Measurements from ENCODE around the gene TP73.

TP73 gene

GRCh38 chr1:3653286-3653618 is 936 bp downstream of the TP73 start:
- DNase-seq (ENCODE audit: low spot score), result no peak

DNA sequence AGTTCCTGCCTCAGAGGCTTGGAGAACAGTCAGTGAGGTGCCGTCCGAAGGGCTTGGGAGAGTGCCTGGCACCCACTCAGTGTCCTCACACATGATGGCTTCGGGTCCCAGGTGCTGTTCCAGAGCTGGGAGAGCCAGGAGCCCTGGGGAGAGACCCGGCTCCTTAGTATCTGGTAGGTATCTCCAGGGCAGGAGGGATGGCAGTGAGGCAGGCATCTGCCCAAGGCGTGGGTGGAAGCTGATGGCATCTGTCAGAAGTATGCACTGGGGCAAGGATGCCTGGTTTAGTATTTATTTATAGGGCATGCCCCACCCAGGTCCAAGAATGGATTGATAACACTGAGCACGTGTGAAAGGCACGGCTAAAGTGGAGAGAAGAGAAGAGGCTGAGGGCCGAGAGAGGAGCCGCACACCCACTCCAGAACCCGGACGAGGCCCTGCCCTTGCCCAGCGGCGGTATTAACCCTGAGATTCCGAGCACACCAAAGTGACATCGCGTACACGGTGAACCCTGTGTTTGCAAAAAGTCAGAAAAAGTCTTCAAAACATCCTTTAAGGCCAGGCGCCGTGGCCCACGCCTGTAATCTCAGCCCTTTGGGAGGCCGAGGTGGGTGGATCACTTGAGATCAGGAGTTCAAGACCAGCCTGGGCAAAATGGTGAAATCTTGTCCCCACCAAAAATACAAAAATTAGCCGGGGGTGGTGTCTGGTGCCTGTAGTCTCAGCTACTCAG is 2.4 kb downstream of the TP73 start:
- DNase-seq (ENCODE audit: low spot score), result no peak

DNA sequence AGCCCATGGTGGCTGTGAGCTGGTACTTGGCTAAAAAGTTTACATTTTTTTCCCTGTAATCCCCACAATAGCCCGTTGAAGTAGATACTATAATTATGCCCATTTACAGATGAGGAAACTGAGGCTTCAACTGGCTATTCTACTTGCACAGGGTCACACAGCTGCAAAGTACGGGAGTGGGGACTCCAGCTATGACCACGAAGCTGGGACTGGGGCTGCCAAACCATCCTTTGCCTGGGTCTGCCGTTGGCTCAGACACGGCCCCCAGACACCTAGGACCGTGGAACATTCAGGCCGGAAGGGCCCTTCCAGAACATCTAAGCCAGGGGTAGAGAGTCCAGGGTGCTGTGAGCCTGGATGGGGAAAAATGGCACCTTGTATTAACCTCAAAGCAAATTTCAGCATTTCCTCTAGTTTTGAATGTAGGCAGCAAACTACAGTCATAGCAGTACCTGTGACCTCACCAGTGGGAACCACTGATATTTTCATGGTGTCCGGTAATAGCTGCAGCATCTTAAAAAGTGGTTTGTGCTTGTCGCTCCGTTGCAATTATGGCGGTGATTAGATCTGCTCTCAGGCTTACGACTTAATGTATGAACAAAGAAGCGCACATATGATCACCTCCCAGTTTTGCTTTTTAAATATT is 4.3 kb downstream of the TP73 start:
- DNase-seq (ENCODE audit: low spot score), result no peak

DNA sequence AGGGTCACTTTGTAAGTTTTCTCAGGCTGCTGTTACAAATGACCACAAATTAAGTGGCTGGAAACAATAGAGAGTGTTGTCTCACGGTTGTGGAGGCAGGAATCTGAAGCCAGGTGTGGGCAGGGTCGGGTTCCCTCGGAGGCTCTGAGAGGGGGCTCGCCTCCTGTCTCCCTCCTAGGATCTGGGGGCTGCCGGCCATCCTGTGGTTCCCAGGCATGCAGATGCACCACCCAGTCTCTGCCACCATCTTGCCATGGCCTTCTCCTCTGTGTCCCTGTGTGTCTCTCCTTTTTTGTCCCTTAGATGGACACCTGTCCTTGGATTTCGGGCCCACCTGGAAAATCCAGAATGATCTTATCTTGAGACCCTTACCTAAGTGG is 4.8 kb downstream of the TP73 start:
- no peak for DNase-seq (ENCODE audit: low spot score)

DNA sequence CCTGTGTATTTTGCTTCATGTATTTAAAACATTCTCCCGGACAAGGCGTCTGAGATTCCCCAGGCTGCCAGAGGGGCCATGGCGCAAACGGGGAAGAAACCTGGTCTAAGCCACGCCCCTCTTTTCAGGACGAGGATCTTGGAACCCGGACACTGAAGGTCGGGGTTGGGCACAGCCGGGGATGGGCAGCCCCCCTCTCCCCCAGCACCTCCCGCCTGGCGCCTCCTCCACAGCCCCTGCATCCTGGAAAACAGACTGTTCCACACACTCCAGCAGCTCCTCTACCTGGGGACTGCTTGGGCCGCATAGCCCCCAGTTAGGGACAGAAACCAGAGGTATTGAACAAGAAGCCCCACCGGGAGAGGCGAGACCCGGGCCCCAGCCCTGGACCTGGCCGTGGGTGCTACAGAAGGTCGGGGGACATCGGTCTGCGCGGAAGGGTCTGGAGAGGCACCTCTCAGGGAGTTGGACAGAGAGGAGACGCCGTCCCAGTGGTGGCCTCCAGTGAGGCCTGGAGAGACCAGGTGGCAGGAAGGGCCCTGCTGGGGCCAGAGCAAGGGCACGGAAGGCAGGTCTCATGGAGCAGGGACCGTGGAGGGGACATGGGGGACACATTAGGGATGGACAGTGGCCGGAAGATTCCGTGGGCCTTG is 5.4 kb downstream of the TP73 start:
- DNase-seq (ENCODE audit: low spot score), result no peak

GRCh38 chr1:3658231-3658615 is 5.9 kb downstream of the TP73 start:
- DNase-seq (ENCODE audit: low spot score), result no peak

DNA sequence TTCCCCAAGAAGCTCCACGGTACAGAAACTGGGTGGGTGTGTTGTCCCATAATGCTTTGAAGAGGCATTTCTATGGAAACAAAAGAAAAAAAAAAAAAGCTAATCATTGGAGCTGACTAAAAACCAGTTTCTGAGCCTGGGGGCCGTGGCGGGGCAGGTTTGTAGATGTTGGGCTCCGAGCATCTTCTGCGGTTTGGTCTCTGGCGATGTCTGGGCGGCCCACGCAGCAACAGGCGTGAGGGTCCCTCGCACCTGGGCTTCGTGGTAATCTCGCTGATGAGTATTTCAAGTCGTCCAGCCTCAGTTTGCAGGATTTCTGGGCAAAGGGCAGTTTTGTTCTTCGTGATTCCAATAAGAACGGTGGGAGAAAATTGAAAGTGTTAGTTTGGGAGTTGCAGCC is 6.8 kb downstream of the TP73 start:
- no peak for DNase-seq (ENCODE audit: low spot score)

DNA sequence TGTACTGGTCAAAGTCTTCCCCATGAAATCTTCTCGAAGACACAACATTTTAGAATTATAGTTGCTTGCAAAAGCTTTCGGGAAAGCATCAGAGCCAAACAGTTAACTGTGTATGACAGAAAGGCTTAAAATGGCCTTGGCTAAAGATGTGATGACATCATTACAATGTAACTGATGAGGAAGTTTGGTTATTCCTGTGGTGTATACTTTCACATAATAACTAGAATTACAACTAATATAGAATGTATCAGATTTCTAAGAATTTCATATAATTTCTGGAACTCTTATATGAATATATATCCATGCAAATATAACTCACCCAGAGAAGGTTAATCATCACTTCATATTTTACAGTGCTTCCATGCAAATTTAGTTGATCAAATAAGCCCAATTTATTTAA is 8.4 kb downstream of the TP73 start:
- DNase-seq (ENCODE audit: low spot score), result no peak

DNA sequence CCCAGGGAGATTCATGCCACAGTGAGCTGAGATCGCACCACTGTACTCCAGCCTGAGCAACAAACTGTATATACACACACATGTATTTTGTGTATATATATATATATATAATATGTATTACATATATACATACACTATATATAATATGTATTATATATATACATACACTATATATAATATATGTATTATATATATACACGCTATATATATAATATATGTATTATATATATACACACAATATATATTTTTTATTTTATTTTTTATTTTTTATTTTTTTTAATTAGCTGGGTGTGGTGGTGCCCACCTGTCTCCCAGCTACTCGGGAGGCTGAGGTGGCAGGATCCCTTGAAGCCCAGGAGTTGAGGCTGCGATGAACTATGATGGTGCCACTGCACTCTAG is 9.3 kb downstream of the TP73 start:
- no peak for DNase-seq (ENCODE audit: low spot score)

GRCh38 chr1:3662080-3662671 is 9.9 kb downstream of the TP73 start:
- DNase-seq (ENCODE audit: low spot score), result no peak

GRCh38 chr1:3663999-3664699 is 11.8 kb downstream of the TP73 start:
- DNase-seq (ENCODE audit: low spot score), result no peak

- no peak for DNase-seq (ENCODE audit: low spot score)
Measured at GRCh38 chr1:3664700-3665375, 12.5 kb downstream of the TP73 start.

DNA sequence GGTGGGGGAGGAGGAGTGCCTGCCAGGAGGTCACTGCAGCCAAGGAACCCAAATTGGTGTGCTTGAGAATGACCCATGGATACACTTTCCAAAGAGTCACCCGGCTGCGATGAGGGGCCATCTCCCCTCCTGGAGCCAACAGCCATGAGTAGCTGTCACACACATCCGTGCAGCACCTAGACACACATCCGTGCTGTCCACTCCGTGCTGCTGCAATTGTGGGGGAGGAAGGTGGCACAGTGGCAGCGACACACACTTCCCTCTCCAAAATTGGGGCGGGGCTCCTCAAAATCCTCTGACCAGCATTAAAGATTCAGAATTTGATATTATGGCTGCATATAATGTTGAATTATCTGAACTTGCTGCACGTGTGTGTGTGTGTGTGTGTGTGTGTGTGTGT is 15.8 kb downstream of the TP73 start:
- no peak for DNase-seq (ENCODE audit: low spot score)

GRCh38 chr1:3668585-3669300 is 16.4 kb downstream of the TP73 start:
- DNase-seq (ENCODE audit: low spot score), result peak; percentile 15

- no peak for DNase-seq (ENCODE audit: low spot score)
Measured at GRCh38 chr1:3669421-3669821, 17.1 kb downstream of the TP73 start.

DNA sequence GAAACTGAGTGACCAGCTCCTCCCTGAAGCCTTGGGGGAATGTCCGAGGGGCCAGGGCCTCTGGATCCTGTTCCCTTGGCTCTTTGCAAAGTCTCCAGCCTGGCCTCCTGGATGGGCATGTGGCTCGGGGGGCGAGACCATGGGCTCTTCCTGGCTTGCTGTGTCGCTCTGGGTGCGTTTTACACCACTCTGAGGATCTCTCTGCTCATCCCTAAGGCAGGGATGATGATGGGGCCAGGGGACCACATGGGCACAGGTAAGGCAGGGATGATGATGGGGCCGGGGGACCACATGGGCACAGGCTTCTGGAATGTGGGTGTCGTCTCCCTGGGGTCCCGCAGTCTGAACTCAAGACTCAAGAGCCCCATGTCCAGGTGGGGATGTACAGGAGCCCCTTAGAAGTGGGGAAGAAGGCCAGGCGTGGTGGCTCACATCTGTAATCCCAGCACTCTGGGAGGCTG is 17.7 kb downstream of the TP73 start:
- DNase-seq (ENCODE audit: low spot score), result no peak

GRCh38 chr1:3670823-3671265 is 18.5 kb downstream of the TP73 start:
- no peak for DNase-seq (ENCODE audit: low spot score)

GRCh38 chr1:3671371-3672180 is 19.3 kb downstream of the TP73 start:
- no peak for DNase-seq (ENCODE audit: low spot score)

DNA sequence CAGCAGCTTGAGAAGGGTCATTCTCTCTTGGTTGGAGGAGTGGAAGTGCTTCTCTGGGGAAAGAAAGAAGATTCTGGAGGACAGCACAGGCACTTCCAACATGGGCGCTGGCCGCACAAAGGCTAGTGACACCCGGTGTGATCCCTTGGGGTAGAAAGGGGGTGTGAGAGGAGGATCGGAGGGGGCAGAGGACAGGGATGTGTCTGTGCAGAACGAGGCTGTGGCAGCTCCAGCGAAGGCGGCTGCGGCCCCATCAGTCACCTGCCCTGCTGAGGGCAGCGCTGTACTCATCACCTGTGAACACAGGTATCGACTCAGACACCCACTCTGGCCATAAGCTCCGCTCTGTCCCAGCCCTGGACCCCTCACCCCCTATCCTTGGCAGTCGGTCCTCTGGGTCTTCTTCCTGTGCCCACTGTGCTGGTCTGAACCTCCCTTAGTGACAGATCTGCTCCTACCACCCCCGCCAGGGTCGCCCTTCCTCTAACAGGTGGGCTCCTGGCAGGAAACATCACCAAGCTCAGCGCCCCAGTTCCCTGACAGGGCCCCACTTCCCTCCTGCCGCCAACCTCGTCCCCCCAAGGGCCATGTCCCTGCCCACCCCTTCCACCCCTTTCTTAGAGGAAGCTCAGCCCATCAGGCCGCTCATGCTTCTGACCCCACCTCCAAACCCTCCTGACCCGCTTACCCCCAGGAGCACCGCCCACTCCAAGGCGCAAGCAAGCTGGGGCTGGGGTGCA is 20.1 kb downstream of the TP73 start:
- DNase-seq (ENCODE audit: low spot score), result no peak

DNA sequence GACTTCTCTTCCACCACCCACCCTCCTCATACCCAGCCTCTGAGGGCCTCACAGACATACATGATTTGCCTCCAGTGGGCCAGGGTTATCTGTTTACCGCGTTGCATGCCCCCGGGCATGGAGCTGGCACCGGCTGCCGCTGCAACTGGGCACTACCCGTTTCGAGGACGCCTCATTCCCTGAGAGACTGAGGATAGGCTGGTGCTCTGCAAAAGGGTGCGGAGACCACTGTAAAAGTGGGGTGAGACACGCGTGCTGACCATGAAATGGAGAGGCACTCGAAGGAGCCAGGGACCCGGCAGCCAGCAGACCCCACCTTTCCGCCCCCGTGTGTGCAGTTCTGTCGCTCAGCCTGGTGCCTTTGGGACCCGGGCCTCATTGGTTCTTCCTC is 20.6 kb downstream of the TP73 start:
- DNase-seq (ENCODE audit: low spot score), result no peak
